A673 (cell line): ENCODE data around the gene RSRP1. TPM values are rescaled to one million over a fixed set of nuclear protein-coding genes. Genes with fewer than 3 reads are reported as not detected.

Source experiments
- BruUV-seq: library from RNA; stranded (reverse); fragments of 400-500 nt; replicated peaks from 2 replicates; lab custom pipeline; 2021; lab: Mats Ljungman, UMichigan
- CTCF ChIA-PET: fragments of 300-600 bp; sonication (Branson Sonifier 250); formaldehyde crosslinking; loops from one replicate; lab custom pipeline; 2022; ENCODE audit warnings: antibody characterized with exemption; lab: Charles Lee
- POLR2A ChIA-PET: fragments of 300-600 bp; sonication (Branson Sonifier 250); formaldehyde crosslinking; loops from one replicate; lab custom pipeline; 2022; ENCODE audit warnings: antibody characterized with exemption; ENCODE audit not compliant: low non-redundant PET; lab: Charles Lee
- DNase-seq: peaks from one replicate; pipeline ENCODE4 v3.0.0-alpha.2; 2015; ENCODE audit warnings: low spot score
- H3K27ac ChIP-seq: fragments of 200-600 bp; sonication (generic); 2 replicates; pipeline ENCODE4 v1.5.1; 2016; ENCODE audit warnings: mixed run types, low read depth, mild to moderate bottlenecking, mixed read lengths, antibody characterized with exemption, low read length; ENCODE audit not compliant: poor library complexity, severe bottlenecking
- H3K27me3 ChIP-seq: fragments of 200-600 bp; sonication (generic); replicated peaks from 2 replicates; pipeline ENCODE4 v1.6.1; 2017; ENCODE audit warnings: mixed run types, low read depth, mild to moderate bottlenecking, mixed read lengths, antibody characterized with exemption, low read length; ENCODE audit not compliant: insufficient read depth, poor library complexity
- H3K36me3 ChIP-seq: fragments of 200-600 bp; sonication (generic); 2 replicates; pipeline ENCODE4 v1.6.1; 2016; ENCODE audit warnings: mixed run types, mild to moderate bottlenecking, mixed read lengths, antibody characterized with exemption, low read length; ENCODE audit not compliant: insufficient read depth, poor library complexity, severe bottlenecking
- H3K4me1 ChIP-seq: fragments of 200-600 bp; sonication (generic); 2 replicates; pipeline ENCODE4 v1.6.1; 2017; ENCODE audit warnings: mixed run types, mild to moderate bottlenecking, mixed read lengths, antibody characterized with exemption, low read length; ENCODE audit not compliant: insufficient read depth, poor library complexity, severe bottlenecking
- H3K4me3 ChIP-seq: fragments of 200-600 bp; sonication (generic); 2 replicates; pipeline ENCODE4 v1.5.1; 2016; ENCODE audit warnings: low read depth, mixed run types, mild to moderate bottlenecking, mixed read lengths, low read length; ENCODE audit not compliant: poor library complexity, severe bottlenecking
- H3K9me3 ChIP-seq: fragments of 200-600 bp; sonication (generic); 2 replicates; pipeline ENCODE4 v1.6.1; 2016; ENCODE audit warnings: mixed run types, low read depth, mild to moderate bottlenecking, mixed read lengths, antibody characterized with exemption, low read length; ENCODE audit not compliant: poor library complexity, severe bottlenecking
- EZH2 ChIP-seq: fragments of 200-600 bp; sonication (generic); IDR thresholded peaks from 2 replicates; pipeline ENCODE4 v1.6.1; 2017; ENCODE audit warnings: borderline replicate concordance, low read depth, mild to moderate bottlenecking, mixed read lengths, antibody characterized with exemption, low read length; ENCODE audit not compliant: poor library complexity, severe bottlenecking
- intact Hi-C: fragments of 100-400 bp; cut with micrococcal nuclease; formaldehyde crosslinking; loops from one replicate; pipeline ENCODE4 v1.10.0; 2022; ENCODE audit not compliant: unreplicated experiment
- total RNA-seq: library from RNA; stranded (reverse); gene quantifications from 2 replicates; pipeline ENCODE4 v1.2.3, GENCODE V29; 2021
- TF ChIP-seq, protein P1 (sequence below): fragments of 300-800, 200-600 bp; sonication (generic); conservative IDR thresholded peaks from 2 replicates; pipeline ENCODE4 v1.5.1; 2017; ENCODE audit warnings: low read depth, mild to moderate bottlenecking, antibody characterized with exemption, low read length, moderate library complexity, mixed read lengths

The RSRP1 gene
- total RNA-seq, 1 experiment from 2014 or later, result 65.3 TPM

DNA sequence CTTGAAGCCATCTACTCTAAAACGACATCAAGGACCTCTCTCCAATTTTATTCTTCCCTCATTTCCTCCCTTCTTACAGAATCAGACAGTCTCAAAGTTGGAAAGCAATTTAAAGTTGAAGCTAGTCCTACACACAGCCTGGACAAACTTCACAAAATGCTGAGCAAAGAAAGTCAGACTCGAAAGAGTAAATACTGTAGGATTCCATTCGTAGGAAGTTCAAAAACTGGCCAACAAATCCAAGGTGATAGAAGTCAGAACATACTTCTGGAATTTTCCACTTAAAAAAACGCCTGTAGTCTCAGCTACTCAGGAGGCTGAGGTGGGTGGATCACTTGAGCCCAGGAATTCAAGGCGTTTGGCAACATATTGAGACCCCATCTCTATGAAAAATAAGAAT is 34.5 kb downstream of the RSRP1 start:
- Histone ChIP-seq H3K27me3 (no peaks in the 10 kb centered on the region), H3K9me3 (no peaks in the 10 kb centered on the region), H3K27ac (no peak overlapping the region), H3K36me3 (no peaks in the 10 kb centered on the region), H3K4me3 (no peak overlapping the region), H3K4me1 (no peaks in the 10 kb centered on the region)
- BruUV-seq, result no TSS peak
- POLR2A ChIA-PET, result no interaction called here
- DNase-seq, result no peak
- CTCF ChIA-PET, result no interaction called here
- intact Hi-C loops, result no loop called here
- TF ChIP-seq, protein P1, sequence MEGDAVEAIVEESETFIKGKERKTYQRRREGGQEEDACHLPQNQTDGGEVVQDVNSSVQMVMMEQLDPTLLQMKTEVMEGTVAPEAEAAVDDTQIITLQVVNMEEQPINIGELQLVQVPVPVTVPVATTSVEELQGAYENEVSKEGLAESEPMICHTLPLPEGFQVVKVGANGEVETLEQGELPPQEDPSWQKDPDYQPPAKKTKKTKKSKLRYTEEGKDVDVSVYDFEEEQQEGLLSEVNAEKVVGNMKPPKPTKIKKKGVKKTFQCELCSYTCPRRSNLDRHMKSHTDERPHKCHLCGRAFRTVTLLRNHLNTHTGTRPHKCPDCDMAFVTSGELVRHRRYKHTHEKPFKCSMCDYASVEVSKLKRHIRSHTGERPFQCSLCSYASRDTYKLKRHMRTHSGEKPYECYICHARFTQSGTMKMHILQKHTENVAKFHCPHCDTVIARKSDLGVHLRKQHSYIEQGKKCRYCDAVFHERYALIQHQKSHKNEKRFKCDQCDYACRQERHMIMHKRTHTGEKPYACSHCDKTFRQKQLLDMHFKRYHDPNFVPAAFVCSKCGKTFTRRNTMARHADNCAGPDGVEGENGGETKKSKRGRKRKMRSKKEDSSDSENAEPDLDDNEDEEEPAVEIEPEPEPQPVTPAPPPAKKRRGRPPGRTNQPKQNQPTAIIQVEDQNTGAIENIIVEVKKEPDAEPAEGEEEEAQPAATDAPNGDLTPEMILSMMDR, result no peak
- no peak for TF ChIP-seq EZH2

DNA sequence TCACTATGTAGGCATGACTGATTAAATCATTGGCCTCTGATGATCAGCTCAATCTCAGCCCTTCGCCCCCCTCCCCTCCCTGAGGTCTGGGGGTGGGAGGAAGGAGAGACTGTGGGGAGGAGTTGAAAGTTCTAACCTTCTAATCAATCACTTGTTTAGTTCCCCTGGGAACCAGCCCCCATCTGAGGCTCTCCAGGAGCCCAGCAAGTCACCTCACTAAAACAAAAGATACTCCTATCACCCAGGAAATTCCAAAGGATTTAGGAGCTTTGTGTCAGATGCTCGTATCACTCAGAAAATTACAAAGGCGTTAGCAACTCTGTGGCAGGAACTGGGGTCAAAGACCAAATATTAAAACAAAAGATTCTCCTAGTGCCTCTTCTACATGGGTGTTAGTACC is 36.5 kb downstream of the RSRP1 start:
- intact Hi-C loops, result no loop called here
- no peak for TF ChIP-seq EZH2
- TF ChIP-seq, protein P1, result no peak
- CTCF ChIA-PET, result no interaction called here

GRCh38 chr1:25209516-25209915 is 37.7 kb downstream of the RSRP1 start:
- Histone ChIP-seq H3K4me1 (no peaks in the 10 kb centered on the region), H3K27ac (no peak overlapping the region), H3K36me3 (no peaks in the 10 kb centered on the region), H3K9me3 (no peaks in the 10 kb centered on the region), H3K27me3 (no peaks in the 10 kb centered on the region), H3K4me3 (no peak overlapping the region)
- intact Hi-C loops, result loop anchor here (5.0 kb wide), 2 partner anchors 277 to 362 kb away; partner anchors contain the start of gene RUNX3
- no peak for DNase-seq
- ChIA-PET CTCF (no interaction called here), POLR2A (no interaction called here)
- no TSS peak for BruUV-seq
- TF ChIP-seq EZH2, result no peak
- TF ChIP-seq, protein P1, result no peak

More for the DNA sequence above, 36.5 kb downstream of the RSRP1 start:
- no peaks in the 10 kb centered on the region for H3K4me1 ChIP-seq
- no peaks in the 10 kb centered on the region for H3K27me3 ChIP-seq
- H3K4me3 ChIP-seq, result no peak overlapping the region
- BruUV-seq, result no TSS peak
- no peak overlapping the region for H3K27ac ChIP-seq
- no peaks in the 10 kb centered on the region for H3K36me3 ChIP-seq
- DNase-seq, result no peak
- POLR2A ChIA-PET, result no interaction called here
- H3K9me3 ChIP-seq, result no peaks in the 10 kb centered on the region
